H9 (cell line): ENCODE results near the gene AKR7A3. TPM values are rescaled to one million over a fixed set of nuclear protein-coding genes. Genes with fewer than 3 reads are reported as not detected.

Experiments
- DNase-seq: peaks from one replicate; pipeline ENCODE4 v3.0.0-alpha.2; 2017
- H2AFZ ChIP-seq: one replicate; pipeline ENCODE4 v1.6.1; 2013; ENCODE audit warnings: mild to moderate bottlenecking, low read length, control low read depth, moderate library complexity
- H2AK5ac ChIP-seq: 2 replicates; pipeline ENCODE4 v1.6.1; 2013; ENCODE audit warnings: low read length, control low read depth, mixed read lengths; ENCODE audit not compliant: insufficient read length
- H2BK120ac ChIP-seq: one replicate; pipeline ENCODE4 v1.6.1; 2013; ENCODE audit warnings: low read depth, mild to moderate bottlenecking, low read length, control low read depth, inconsistent platforms; ENCODE audit not compliant: poor library complexity, severe bottlenecking
- H2BK12ac ChIP-seq: 2 replicates; pipeline ENCODE4 v1.6.1; 2013; ENCODE audit warnings: low read length, control low read depth, mixed read lengths, low read depth; ENCODE audit not compliant: insufficient read length
- H2BK15ac ChIP-seq: 2 replicates; pipeline ENCODE4 v1.6.1; 2013; ENCODE audit warnings: low read depth, low read length, control low read depth
- H2BK20ac ChIP-seq: one replicate; pipeline ENCODE4 v1.6.1; 2013; ENCODE audit warnings: low read depth, mild to moderate bottlenecking, low read length, control low read depth, inconsistent platforms; ENCODE audit not compliant: poor library complexity, severe bottlenecking
- H2BK5ac ChIP-seq: 2 replicates; pipeline ENCODE4 v1.6.1; 2013; ENCODE audit warnings: low read length, control low read depth, mixed read lengths; ENCODE audit not compliant: insufficient read length
- H3K14ac ChIP-seq: 2 replicates; pipeline ENCODE4 v1.6.1; 2013; ENCODE audit warnings: low read length, control low read depth; ENCODE audit not compliant: insufficient read depth
- H3K18ac ChIP-seq: 2 replicates; pipeline ENCODE4 v1.6.1; 2013; ENCODE audit warnings: low read depth, mild to moderate bottlenecking, mixed read lengths, low read length, control low read depth; ENCODE audit not compliant: insufficient read length
- H3K23ac ChIP-seq: 2 replicates; pipeline ENCODE4 v1.6.1; 2013; ENCODE audit warnings: low read length, control low read depth, mixed read lengths, low read depth; ENCODE audit not compliant: insufficient read length
- H3K23me2 ChIP-seq: 2 replicates; pipeline ENCODE4 v1.6.1; 2013; ENCODE audit warnings: low read depth, mild to moderate bottlenecking, mixed read lengths, low read length, control low read depth; ENCODE audit not compliant: insufficient read length, poor library complexity, severe bottlenecking
- H3K27ac ChIP-seq: 2 replicates; pipeline ENCODE4 v1.5.1; 2013; ENCODE audit warnings: low read length, control low read depth, mixed read lengths, low read depth; ENCODE audit not compliant: insufficient read length
- H3K27me3 ChIP-seq: 2 replicates; pipeline ENCODE4 v1.6.1; 2013; ENCODE audit warnings: low read length, control low read depth, inconsistent platforms; ENCODE audit not compliant: insufficient read depth
- H3K4ac ChIP-seq: 2 replicates; pipeline ENCODE4 v1.6.1; 2013; ENCODE audit warnings: low read depth, mild to moderate bottlenecking, control low read depth, inconsistent platforms, low read length, moderate library complexity
- H3K4me1 ChIP-seq: 2 replicates; pipeline ENCODE4 v1.6.1; 2013; ENCODE audit warnings: low read length, control low read depth, inconsistent platforms; ENCODE audit not compliant: insufficient read depth
- H3K4me2 ChIP-seq: 2 replicates; pipeline ENCODE4 v1.6.1; 2013; ENCODE audit warnings: low read length, control low read depth, mixed read lengths; ENCODE audit not compliant: insufficient read length, insufficient read depth
- H3K56ac ChIP-seq: 2 replicates; pipeline ENCODE4 v1.6.1; 2013; ENCODE audit warnings: low read depth, mild to moderate bottlenecking, mixed read lengths, low read length, control low read depth; ENCODE audit not compliant: insufficient read length
- H3K79me1 ChIP-seq: 2 replicates; pipeline ENCODE4 v1.6.1; 2013; ENCODE audit warnings: low read depth, mild to moderate bottlenecking, moderate library complexity, low read length, control low read depth, inconsistent platforms; ENCODE audit not compliant: insufficient read depth, poor library complexity, severe bottlenecking
- H3K79me2 ChIP-seq: 2 replicates; pipeline ENCODE4 v1.6.1; 2013; ENCODE audit warnings: low read length, control low read depth, inconsistent platforms; ENCODE audit not compliant: insufficient read depth
- H3K9ac ChIP-seq: 2 replicates; pipeline ENCODE4 v1.6.1; 2013; ENCODE audit warnings: low read length, control low read depth, mixed read lengths; ENCODE audit not compliant: insufficient read length; ENCODE audit errors: extremely low read depth
- H3K9me3 ChIP-seq: one replicate; pipeline ENCODE4 v1.6.1; 2013; ENCODE audit warnings: low read depth, low read length, inconsistent platforms; ENCODE audit not compliant: control insufficient read depth
- H3T11ph ChIP-seq: one replicate; pipeline ENCODE4 v1.6.1; 2013; ENCODE audit warnings: mild to moderate bottlenecking, low read length, control low read depth, inconsistent platforms
- H4K20me1 ChIP-seq: one replicate; pipeline ENCODE4 v1.6.1; 2013; ENCODE audit not compliant: control insufficient read depth, insufficient read length, insufficient read depth
- H4K5ac ChIP-seq: 2 replicates; pipeline ENCODE4 v1.6.1; 2013; ENCODE audit warnings: low read depth, mild to moderate bottlenecking, mixed read lengths, low read length, control low read depth; ENCODE audit not compliant: insufficient read length
- H4K8ac ChIP-seq: replicated peaks from 2 replicates; pipeline ENCODE4 v1.6.1; 2013; ENCODE audit warnings: low read length, control low read depth, mixed read lengths, low read depth; ENCODE audit not compliant: insufficient read length
- H4K91ac ChIP-seq: 2 replicates; pipeline ENCODE4 v1.6.1; 2013; ENCODE audit warnings: low read depth, mild to moderate bottlenecking, moderate library complexity, mixed read lengths, low read length, control low read depth; ENCODE audit not compliant: insufficient read length
- H3K27ac Mint-ChIP-seq, 3 experiments: 2 replicates in 2 of 3; 3 replicates in 1 of 3; pipeline ENCODE4 v1.8.0; 2020 to 2021; ENCODE audit warnings: mixed read lengths in 3 of 3, mild to moderate bottlenecking in 1 of 3, moderate library complexity in 1 of 3
- H3K27me3 Mint-ChIP-seq: 2 replicates; pipeline ENCODE4 v1.8.0; 2021; ENCODE audit warnings: low read depth, mild to moderate bottlenecking, moderate library complexity, mixed read lengths
- H3K36me3 Mint-ChIP-seq, 3 experiments: 2 replicates in 2 of 3; 3 replicates in 1 of 3; pipeline ENCODE4 v1.8.0; 2020 to 2021; ENCODE audit warnings: low read depth in 3 of 3, mixed read lengths in 3 of 3; ENCODE audit not compliant: insufficient read depth in 1 of 3
- H3K4me1 Mint-ChIP-seq, 2 experiments: 2 replicates each; pipeline ENCODE4 v1.8.0; 2020; ENCODE audit warnings: mixed read lengths in 2 of 2
- H3K4me3 Mint-ChIP-seq, 2 experiments: 2 replicates in 1 of 2; 3 replicates in 1 of 2; pipeline ENCODE4 v1.8.0; 2020 to 2021; ENCODE audit warnings: mild to moderate bottlenecking in 2 of 2, mixed read lengths in 2 of 2, moderate library complexity in 1 of 2
- H3K9me3 Mint-ChIP-seq, 2 experiments: 2 replicates in 1 of 2; 3 replicates in 1 of 2; pipeline ENCODE4 v1.8.0; 2020; ENCODE audit warnings: mild to moderate bottlenecking in 2 of 2, mixed read lengths in 2 of 2, moderate library complexity in 1 of 2
- WGBS: extraction: QIAGEN DNeasy Blood & Tissue Kit; methylation state at CpG from one replicate; pipeline ENCODE4 v1.1.7; 2013; ENCODE audit warnings: missing lambda C conversion rate, low lambda C conversion rate, mixed read lengths; ENCODE audit not compliant: insufficient read length; ENCODE audit errors: extremely low coverage; 5-methylcytosine and 5-hydroxymethylcytosine counted together
- total RNA-seq: library from RNA; stranded (reverse); gene quantifications from 2 replicates; pipeline ENCODE4 v1.2.1, GENCODE V29; 2021
- TF ChIP-seq, protein P1 (sequence below): fragments of 200-600 bp; sonication (generic); conservative IDR thresholded peaks from 3 replicates; pipeline ENCODE4 v1.8.0; 2021; ENCODE audit warnings: antibody characterized with exemption, mild to moderate bottlenecking

The AKR7A3 gene
- total RNA-seq, 1 experiment from 2014 or later = 0.74 TPM

DNA sequence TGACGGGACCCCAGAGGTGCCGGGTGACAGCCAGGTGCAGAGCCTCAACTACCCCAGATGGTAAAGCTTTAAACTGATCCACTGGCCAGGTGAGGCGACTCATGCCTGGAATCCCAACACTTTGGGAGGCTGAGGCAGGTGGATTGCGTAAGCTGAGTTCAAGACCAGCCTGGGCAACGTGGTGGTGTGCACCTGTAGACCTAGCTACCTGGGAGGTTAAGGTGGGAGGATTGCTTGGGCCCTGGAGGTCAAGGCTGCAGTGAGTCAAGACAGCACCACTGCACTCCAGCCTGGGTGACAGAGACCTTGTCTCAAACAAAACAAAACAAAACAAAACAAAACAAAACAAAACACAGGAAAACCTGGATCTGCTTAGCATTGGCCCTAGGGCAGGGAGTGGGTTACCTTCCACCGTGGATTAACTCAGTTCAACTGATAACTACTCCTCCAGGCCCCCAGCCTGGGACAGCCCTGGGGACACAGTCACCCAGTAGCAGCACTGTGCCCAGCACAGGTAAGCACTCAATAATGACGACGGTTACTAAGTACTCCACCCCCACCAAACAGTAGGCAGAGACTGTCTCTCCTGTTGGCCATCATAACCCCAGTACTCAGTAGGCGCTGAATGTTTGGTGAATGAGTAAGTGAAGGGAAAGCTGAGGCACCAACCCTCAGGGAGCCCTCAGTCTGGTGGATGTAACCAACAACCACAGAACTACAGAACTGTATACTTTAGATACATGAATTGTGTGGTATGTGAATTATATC is 45.2 kb upstream of the AKR7A3 start:
- no peak overlapping the region; a peak in 1 of 5 replicates for H3K4me3 Mint-ChIP-seq
- no peaks in the 10 kb centered on the region; the same call in 1 of the 2 replicates for H3K27me3 Mint-ChIP-seq

More for the DNA sequence above, 45.2 kb upstream of the AKR7A3 start:
- Histone ChIP-seq H4K20me1 (no peaks in the 10 kb centered on the region), H4K8ac (no peak overlapping the region), H4K91ac (no peak overlapping the region), H3T11ph (no peak overlapping the region), H3K9ac (no peak overlapping the region), H3K23ac (no peak overlapping the region), H2BK20ac (no peak overlapping the region), H2BK120ac (no peak overlapping the region), H3K79me1 (no peaks in the 10 kb centered on the region), H3K9me3 (no peaks in the 10 kb centered on the region), H3K27me3 (no peaks in the 10 kb centered on the region), H2BK15ac (no peak overlapping the region), H2AK5ac (no peak overlapping the region), H4K5ac (no peak overlapping the region), H2AFZ (no peak overlapping the region), H3K14ac (no peak overlapping the region), H3K18ac (no peak overlapping the region), H2BK5ac (no peak overlapping the region), H3K79me2 (no peaks in the 10 kb centered on the region), H2BK12ac (no peak overlapping the region), H3K56ac (no peak overlapping the region), H3K23me2 (no peaks in the 10 kb centered on the region), H3K4me1 (no peaks in the 10 kb centered on the region), H3K4ac (no peak overlapping the region), H3K4me2 (no peak overlapping the region), H3K27ac (no peak overlapping the region)
- H3K27ac Mint-ChIP-seq = no peak overlapping the region
- TF ChIP-seq, protein P1, sequence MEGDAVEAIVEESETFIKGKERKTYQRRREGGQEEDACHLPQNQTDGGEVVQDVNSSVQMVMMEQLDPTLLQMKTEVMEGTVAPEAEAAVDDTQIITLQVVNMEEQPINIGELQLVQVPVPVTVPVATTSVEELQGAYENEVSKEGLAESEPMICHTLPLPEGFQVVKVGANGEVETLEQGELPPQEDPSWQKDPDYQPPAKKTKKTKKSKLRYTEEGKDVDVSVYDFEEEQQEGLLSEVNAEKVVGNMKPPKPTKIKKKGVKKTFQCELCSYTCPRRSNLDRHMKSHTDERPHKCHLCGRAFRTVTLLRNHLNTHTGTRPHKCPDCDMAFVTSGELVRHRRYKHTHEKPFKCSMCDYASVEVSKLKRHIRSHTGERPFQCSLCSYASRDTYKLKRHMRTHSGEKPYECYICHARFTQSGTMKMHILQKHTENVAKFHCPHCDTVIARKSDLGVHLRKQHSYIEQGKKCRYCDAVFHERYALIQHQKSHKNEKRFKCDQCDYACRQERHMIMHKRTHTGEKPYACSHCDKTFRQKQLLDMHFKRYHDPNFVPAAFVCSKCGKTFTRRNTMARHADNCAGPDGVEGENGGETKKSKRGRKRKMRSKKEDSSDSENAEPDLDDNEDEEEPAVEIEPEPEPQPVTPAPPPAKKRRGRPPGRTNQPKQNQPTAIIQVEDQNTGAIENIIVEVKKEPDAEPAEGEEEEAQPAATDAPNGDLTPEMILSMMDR = no peak
- peaks cover 0 to 9% (median 0%) of the 10 kb centered on the region in 3 experiments; a peak in 2 of 7 replicates for H3K36me3 Mint-ChIP-seq
- no peak for DNase-seq
- peaks cover 11 to 15% of the 10 kb centered on the region in 2 experiments for H3K4me1 Mint-ChIP-seq
- no CpG with 5 or more reads among the region's 9 CpGs for WGBS
- no peaks in the 10 kb centered on the region for H3K9me3 Mint-ChIP-seq
